Measurements from ENCODE around the gene SLC35D2. TPM values are rescaled to one million over a fixed set of nuclear protein-coding genes. Genes with fewer than 3 reads are reported as not detected.
A peak's percentile ranks its signal among the peaks of the same experiment; 100 is the strongest.
"Not testable (repeated sequence)": the region's sequence is repeated elsewhere in the genome, so short reads cannot be mapped to it uniquely, and the experiment has no call there.

Gene SLC35D2
- total RNA-seq, 1 donor from 2014 or later = 11.9 TPM

DNA sequence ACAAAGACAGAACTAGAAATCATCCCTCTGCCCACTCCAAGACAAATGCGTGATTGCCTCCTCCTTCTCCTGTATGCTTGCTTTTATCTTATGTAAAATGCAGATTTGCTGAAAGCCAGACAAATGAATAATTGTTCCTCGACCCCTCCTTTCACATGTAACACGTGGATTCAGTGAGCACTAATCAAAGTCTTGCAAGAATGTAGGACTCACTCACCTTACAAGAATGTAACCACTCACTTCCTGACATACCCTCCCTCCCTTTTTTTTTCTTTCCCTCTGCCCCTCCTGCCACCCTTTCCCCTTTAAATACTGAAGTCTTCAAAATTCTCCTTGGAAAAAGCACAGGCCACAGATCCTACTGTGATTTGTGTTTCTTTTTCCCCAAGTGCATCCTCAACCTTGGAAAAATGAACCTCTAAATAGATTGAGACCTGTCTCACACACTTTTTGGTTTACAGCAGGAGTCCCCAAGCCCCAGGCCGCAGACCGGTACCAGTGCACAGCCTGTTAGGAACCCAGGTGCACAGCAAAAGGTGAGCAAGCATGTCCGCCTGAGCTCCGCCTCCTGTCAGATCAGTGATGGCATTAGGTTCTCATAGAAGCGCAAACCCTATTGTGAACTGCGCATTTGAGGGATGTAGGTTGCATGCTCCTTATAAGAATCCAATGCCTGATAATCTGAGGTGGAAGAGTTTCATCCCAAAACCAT, 52.1 kb downstream of the SLC35D2 start:
- intact Hi-C loops (cut with DNase I) = no loop called here
- Histone ChIP-seq H3K4me1 (no peaks in the 10 kb centered on the region), H3K27ac (no peak overlapping the region), H3K36me3 (peaks cover 2 to 23% of the 10 kb centered on the region in 2 donors), H3K9me3 (no peaks in the 10 kb centered on the region), H3K4me3 (no peak overlapping the region), H3K27me3 (no peaks in the 10 kb centered on the region)
- TF ChIP-seq, protein P1, sequence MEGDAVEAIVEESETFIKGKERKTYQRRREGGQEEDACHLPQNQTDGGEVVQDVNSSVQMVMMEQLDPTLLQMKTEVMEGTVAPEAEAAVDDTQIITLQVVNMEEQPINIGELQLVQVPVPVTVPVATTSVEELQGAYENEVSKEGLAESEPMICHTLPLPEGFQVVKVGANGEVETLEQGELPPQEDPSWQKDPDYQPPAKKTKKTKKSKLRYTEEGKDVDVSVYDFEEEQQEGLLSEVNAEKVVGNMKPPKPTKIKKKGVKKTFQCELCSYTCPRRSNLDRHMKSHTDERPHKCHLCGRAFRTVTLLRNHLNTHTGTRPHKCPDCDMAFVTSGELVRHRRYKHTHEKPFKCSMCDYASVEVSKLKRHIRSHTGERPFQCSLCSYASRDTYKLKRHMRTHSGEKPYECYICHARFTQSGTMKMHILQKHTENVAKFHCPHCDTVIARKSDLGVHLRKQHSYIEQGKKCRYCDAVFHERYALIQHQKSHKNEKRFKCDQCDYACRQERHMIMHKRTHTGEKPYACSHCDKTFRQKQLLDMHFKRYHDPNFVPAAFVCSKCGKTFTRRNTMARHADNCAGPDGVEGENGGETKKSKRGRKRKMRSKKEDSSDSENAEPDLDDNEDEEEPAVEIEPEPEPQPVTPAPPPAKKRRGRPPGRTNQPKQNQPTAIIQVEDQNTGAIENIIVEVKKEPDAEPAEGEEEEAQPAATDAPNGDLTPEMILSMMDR (IDR thresholded peaks at IDR 0.05) = no peak
- DNase-seq (ENCODE audit: low spot score in 2 of 2) = no peak

DNA sequence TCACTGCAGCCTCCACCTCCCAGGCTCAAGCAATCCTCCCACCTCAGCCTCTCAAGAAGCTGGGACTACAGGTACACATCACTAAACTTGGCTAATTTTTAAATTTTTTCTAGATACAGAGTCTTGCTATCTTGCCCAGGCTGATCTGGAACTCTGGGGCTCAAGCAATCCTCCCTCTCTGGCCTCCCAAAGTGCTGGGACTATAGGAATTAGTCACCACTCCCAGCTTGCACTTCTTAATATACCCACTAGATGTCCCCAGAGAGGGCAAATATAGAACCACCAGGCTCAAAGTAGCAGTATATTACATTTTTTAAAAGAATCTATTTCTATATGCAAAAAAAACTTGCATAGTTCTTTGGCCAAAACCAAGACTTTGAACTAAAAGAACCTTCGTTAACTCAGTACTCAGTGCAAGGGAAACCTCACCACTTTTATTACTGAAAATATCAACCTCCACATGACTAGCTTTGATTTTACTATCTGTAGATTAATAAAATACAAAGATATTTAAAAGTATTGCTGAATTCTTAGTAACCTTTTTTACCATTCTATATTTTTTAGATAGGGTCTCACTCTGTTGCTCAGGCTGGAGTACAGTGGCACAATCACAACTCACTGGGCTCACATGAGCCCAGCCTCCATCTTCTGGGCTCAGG, 55.7 kb downstream of the SLC35D2 start:
- peak in 1 of 2 donors; percentile 71 for DNase-seq (ENCODE audit: low spot score in 2 of 2)
- TF ChIP-seq, protein P1 (IDR thresholded peaks at IDR 0.05) = peak; percentile 76 to 90 (median 86)
- Histone ChIP-seq H3K9me3 (no peaks in the 10 kb centered on the region), H3K27ac (no peak overlapping the region), H3K4me1 (no peaks in the 10 kb centered on the region), H3K4me3 (no peak overlapping the region), H3K27me3 (no peaks in the 10 kb centered on the region), H3K36me3 (peaks cover 2 to 18% of the 10 kb centered on the region in 2 donors)
- intact Hi-C loops (cut with DNase I) = loop anchor here (2.0 to 5.0 kb wide), 2 partner anchors 339 to 449 kb away; partner anchors contain the start of gene ZNF510

DNA sequence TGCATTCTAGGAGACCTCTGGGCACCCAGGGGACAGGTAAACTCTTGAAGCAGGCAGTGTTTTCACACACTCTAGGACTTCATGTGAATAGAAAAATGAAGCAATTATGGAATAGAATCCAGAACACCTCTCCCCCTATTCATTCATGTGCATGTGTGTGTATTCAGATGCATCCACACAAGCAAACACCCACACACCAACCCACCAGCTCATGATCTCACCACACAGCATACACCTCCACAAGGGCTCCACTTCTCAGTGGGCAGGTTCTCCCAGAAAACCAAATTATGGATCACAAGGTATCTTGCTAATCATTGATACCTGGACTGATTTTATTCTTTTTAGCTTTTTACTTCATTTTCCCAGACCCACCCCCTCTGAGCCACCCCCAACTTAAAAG, 60.3 kb downstream of the SLC35D2 start:
- Histone ChIP-seq H3K4me3 (no peak overlapping the region), H3K9me3 (no peaks in the 10 kb centered on the region), H3K27ac (no peak overlapping the region), H3K36me3 (peaks cover 0 to 39% of the 10 kb centered on the region in 2 donors), H3K4me1 (no peaks in the 10 kb centered on the region), H3K27me3 (no peaks in the 10 kb centered on the region)
- no peak for DNase-seq (ENCODE audit: low spot score in 2 of 2)
- TF ChIP-seq, protein P1 (IDR thresholded peaks at IDR 0.05) = no peak
- intact Hi-C loops (cut with DNase I) = no loop called here

DNA sequence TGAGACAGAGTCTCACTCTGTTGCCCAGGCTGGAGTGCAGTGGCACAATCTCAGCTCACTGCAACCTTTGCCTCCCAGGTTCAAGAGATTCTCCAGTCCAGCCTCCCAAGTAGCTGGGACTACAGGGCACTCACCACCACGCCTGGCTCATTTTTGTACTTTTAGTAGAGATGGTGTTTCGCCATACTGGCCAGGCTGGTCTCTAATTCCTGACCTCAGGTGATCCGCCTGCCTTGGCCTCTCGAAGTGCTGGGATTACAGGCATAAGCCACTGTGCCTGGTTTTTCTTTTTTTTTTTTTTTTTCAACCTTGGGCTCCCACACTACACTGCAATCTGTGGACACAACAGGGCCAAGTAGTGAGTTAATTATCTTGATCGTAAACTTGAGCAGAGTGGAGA, 60.8 kb downstream of the SLC35D2 start:
- H3K27ac ChIP-seq; H3K27me3 ChIP-seq; H3K4me1 ChIP-seq; H3K9me3 ChIP-seq; DNase-seq (ENCODE audit: low spot score in 2 of 2); H3K4me3 ChIP-seq; intact Hi-C loops (cut with DNase I): not testable (repeated sequence)
- H3K36me3 ChIP-seq = peaks cover 0 to 39% of the 10 kb centered on the region in 2 donors

DNA sequence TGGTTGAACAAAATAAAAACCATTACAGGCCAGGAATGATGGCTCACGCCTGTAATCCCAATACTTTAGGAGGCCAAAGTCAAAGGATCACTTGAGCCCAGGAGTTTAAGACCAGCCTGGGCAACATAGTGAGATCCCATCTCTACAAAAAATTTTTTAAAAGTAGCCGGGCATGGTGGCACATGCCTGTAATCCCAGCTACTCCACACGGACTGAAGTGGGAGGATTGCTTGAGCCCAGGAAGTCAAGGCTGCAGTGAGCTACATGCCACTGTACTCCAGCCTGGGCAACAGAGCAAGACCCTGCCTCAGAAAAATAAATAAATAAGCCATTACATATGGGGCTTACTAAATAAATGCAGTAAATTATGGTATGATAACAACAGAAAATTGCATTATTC, 61.3 kb downstream of the SLC35D2 start:
- H3K27me3 ChIP-seq; DNase-seq (ENCODE audit: low spot score in 2 of 2); H3K9me3 ChIP-seq; H3K27ac ChIP-seq; H3K4me3 ChIP-seq; intact Hi-C loops (cut with DNase I); H3K4me1 ChIP-seq: not testable (repeated sequence)
- H3K36me3 ChIP-seq = peaks cover 0 to 39% of the 10 kb centered on the region in 2 donors

DNA sequence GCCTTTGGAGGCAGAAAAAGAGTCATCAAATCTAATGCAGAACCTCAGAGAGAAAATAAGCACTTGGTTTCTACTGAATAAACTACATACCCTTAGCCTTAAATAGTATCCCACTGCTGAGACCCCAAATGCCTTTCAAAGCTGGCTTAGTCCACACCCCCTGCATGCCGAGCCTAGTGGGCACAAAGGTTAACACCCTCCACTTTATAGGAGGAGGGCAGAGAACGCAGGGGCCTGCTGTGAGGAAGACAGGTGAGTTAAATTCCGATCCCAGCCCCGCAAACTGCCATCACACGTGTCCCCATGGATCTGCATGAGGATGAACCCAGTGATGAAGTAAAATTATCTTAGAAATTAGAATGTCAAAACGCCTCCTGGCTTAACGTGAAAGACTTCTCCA, 62.0 kb downstream of the SLC35D2 start:
- Histone ChIP-seq H3K4me3 (no peak overlapping the region), H3K4me1 (no peaks in the 10 kb centered on the region), H3K27me3 (no peaks in the 10 kb centered on the region), H3K27ac (no peak overlapping the region), H3K36me3 (peaks cover 0 to 39% of the 10 kb centered on the region in 2 donors), H3K9me3 (no peaks in the 10 kb centered on the region)
- intact Hi-C loops (cut with DNase I) = no loop called here
- TF ChIP-seq, protein P1 (IDR thresholded peaks at IDR 0.05) = no peak
- no peak for DNase-seq (ENCODE audit: low spot score in 2 of 2)
